ENCODE measurements around the gene FBXL22. TPM values are rescaled to one million over a fixed set of nuclear protein-coding genes. Genes with fewer than 3 reads are reported as not detected.

FBXL22 gene
- total and polyA plus RNA-seq, 2 of the 8 experiments (the other 6 are each of a cell fraction or from before 2014, with no cell fraction given), result 0.09 to 0.47 TPM

DNA sequence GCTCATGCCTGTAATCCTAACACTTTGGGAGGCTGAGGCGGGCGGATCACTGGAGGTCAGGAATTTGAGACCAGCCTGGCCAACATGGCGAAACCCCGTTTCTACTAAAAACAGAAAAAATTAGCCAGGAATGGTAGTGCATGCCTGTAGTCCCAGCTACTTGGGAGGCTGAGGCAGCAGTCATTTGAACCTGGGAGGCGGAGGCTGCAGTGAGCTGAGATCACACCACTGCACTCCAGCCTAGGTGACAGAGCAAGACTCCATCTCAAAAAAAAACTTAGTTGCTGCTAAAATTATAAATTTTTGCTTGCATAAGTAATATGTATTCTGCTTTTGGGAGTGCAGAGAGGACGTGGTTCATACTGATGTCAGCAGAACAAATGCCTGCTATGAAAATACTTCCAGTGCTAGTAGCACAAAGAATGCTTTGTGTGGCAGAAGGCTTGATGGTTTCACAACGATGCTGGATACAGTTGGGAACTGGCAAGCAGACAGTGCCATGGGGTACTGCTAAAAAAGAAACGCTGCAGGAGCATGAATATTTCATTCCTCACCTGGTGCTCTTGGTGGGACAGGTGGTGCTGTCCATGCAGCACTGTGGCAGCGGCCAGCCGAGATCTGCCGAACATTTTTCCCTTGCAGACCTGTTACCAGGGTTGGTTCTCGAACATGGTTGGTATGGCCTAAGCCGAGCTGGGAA, 31.1 kb downstream of the FBXL22 start:
- Histone ChIP-seq H2BK15ac (ENCODE audit: low read length) (no peak overlapping the region), H4K5ac (ENCODE audit: insufficient read length, low read depth, low read length) (no peak overlapping the region), H3K27ac (ENCODE audit: low read depth, low read length) (no peak overlapping the region), H3K4ac (replicated peaks; ENCODE audit: insufficient read length, low read depth, low read length) (no peak overlapping the region), H3K18ac (ENCODE audit: extremely low read depth, low read length) (no peak overlapping the region), H3K4me3 (ENCODE audit: extremely low read depth in 1 of 4, insufficient read depth in 2 of 4, low read depth in 3 of 4, low read length in 4 of 4) (no peak overlapping the region), H2BK12ac (ENCODE audit: low read depth, low read length) (no peak overlapping the region), H3K27me3 (replicated peaks in 1 of 4; ENCODE audit: control insufficient read depth in 3 of 4, extremely low read depth in 1 of 4, insufficient read depth in 3 of 4, low read length in 3 of 4) (no peaks in the 10 kb centered on the region), H2BK120ac (replicated peaks; ENCODE audit: low read depth, low read length) (no peak overlapping the region), H3K9me3 (ENCODE audit: insufficient read depth in 2 of 2, low read depth in 1 of 2, low read length in 1 of 2) (no peaks in the 10 kb centered on the region), H2AFZ (ENCODE audit: low read length) (no peak overlapping the region), H3K14ac (ENCODE audit: insufficient read length) (no peak overlapping the region), H4K20me1 (replicated peaks in 1 of 2; ENCODE audit: control insufficient read depth in 1 of 2, insufficient read depth in 2 of 2, low read length in 2 of 2) (no peaks in the 10 kb centered on the region), H3K79me2 (ENCODE audit: control insufficient read depth in 1 of 2, insufficient read depth in 2 of 2, low read length in 2 of 2) (no peaks in the 10 kb centered on the region), H3K4me2 (ENCODE audit: insufficient read depth in 1 of 2, low read depth in 2 of 2, low read length in 2 of 2) (no peak overlapping the region), H3K36me3 (ENCODE audit: control insufficient read depth in 2 of 4, insufficient read depth in 4 of 4, low read length in 3 of 4) (peaks cover 5 to 55% (median 16%) of the 10 kb centered on the region in 4 experiments), H4K8ac (ENCODE audit: extremely low read depth, insufficient read depth, low read length) (no peak overlapping the region), H3K79me1 (ENCODE audit: low read depth, low read length) (no peaks in the 10 kb centered on the region), H4K91ac (replicated peaks; ENCODE audit: insufficient read length, low read length) (no peak overlapping the region), H2BK5ac (ENCODE audit: low read depth, low read length) (no peak overlapping the region), H2AK5ac (ENCODE audit: low read depth, low read length) (no peak overlapping the region), H3K9ac (replicated peaks in 1 of 4; ENCODE audit: extremely low read depth in 1 of 4, low read depth in 3 of 4, low read length in 3 of 4) (no peak overlapping the region), H3K23ac (ENCODE audit: insufficient read length) (no peak overlapping the region), H3K4me1 (replicated peaks in 1 of 4; ENCODE audit: control insufficient read depth in 3 of 4, insufficient read depth in 4 of 4, low read length in 3 of 4) (no peaks in the 10 kb centered on the region), H3K56ac (replicated peaks; ENCODE audit: insufficient read length, low read depth, low read length) (no peak overlapping the region), H3K23me2 (ENCODE audit: low read depth, low read length) (no peaks in the 10 kb centered on the region), H2BK20ac (ENCODE audit: low read length) (no peak overlapping the region)
- ChIA-PET CTCF (ENCODE audit: partially characterized antibody) (interaction anchor here (0.6 to 1.7 kb wide), 3 partner anchors 14 to 440 kb away, joined by 3 to 4 read pairs (median 3); no protein-coding TSS in a partner anchor), POLR2A (ENCODE audit: partially characterized antibody) (no interaction called here)
- no peak for FAIRE-seq
- 93% methylated on average over 13 of the region's 13 CpGs; no CpG with 5 or more reads in 1 of the 2 experiments for WGBS, 2 experiments (ENCODE audit: extremely low coverage in 1 of 2, insufficient coverage in 1 of 2, insufficient read length in 1 of 2, insufficient replicate concordance in 2 of 2, low coverage in 1 of 2, low lambda C conversion rate in 2 of 2, missing lambda C conversion rate in 1 of 2)
- TF ChIP-seq GABPA (IDR thresholded peaks at IDR 0.05; ENCODE audit: borderline replicate concordance, insufficient read depth, low read length) (no peak), KDM5A (IDR thresholded peaks at IDR 0.05; ENCODE audit: low read length) (no peak), RFX5 (IDR thresholded peaks at IDR 0.05; ENCODE audit: borderline replicate concordance, low read depth, low read length) (no peak), SIX5 (IDR thresholded peaks at IDR 0.05; ENCODE audit: low read depth, low read length) (no peak), MAX (IDR thresholded peaks at IDR 0.05) (no peak), CEBPB (IDR thresholded peaks at IDR 0.05; ENCODE audit: low read depth, low read length) (no peak), SP2 (IDR thresholded peaks at IDR 0.05; ENCODE audit: low read length) (no peak), CBX8 (IDR thresholded peaks at IDR 0.05; ENCODE audit: borderline replicate concordance, low read depth, low read length) (no peak), RBBP5 (IDR thresholded peaks at IDR 0.05; ENCODE audit: borderline replicate concordance, low read depth, low read length) (no peak), SP4 (IDR thresholded peaks at IDR 0.05; ENCODE audit: low read length) (no peak), E2F6 (IDR thresholded peaks at IDR 0.05) (no peak), SAP30 (IDR thresholded peaks at IDR 0.05; ENCODE audit: insufficient read depth, insufficient replicate concordance, low read length) (no peak)
- DNase-seq (ENCODE audit: low read depth in 1 of 2, low spot score in 2 of 2), result no peak

All from H1 (cell line).